ENCODE data around the gene MGMT.

MGMT gene

DNA sequence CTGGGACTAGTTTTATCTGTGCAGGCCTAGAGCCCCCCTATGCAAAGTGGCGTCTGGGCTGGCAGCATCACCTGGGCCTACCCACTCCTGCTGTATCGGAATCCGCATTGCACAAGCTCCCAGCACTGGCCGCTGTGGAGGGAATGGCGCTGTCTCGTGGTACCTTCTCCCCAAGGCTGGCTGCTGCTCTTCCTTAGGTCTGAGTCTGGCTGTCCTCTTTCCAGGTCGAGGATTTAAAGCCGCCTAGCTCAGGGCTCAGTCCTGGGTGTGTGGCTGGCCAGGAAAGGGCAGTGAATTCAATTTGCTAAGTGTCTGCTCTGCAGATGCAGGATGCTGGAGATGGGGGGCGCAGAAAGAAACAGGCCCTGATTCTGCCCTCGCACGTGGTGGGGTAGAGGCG is 44.7 kb downstream of the MGMT start:
- TF ChIP-seq EZH2 (optimal IDR thresholded peaks at IDR 0.05; ENCODE audit: low read depth, low read length) (no peak), EZH2phosphoT487 (IDR thresholded peaks at IDR 0.05; ENCODE audit: low read length) (no peak)
- TF ChIP-seq, protein P1, sequence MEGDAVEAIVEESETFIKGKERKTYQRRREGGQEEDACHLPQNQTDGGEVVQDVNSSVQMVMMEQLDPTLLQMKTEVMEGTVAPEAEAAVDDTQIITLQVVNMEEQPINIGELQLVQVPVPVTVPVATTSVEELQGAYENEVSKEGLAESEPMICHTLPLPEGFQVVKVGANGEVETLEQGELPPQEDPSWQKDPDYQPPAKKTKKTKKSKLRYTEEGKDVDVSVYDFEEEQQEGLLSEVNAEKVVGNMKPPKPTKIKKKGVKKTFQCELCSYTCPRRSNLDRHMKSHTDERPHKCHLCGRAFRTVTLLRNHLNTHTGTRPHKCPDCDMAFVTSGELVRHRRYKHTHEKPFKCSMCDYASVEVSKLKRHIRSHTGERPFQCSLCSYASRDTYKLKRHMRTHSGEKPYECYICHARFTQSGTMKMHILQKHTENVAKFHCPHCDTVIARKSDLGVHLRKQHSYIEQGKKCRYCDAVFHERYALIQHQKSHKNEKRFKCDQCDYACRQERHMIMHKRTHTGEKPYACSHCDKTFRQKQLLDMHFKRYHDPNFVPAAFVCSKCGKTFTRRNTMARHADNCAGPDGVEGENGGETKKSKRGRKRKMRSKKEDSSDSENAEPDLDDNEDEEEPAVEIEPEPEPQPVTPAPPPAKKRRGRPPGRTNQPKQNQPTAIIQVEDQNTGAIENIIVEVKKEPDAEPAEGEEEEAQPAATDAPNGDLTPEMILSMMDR (IDR thresholded peaks at IDR 0.05; ENCODE audit: low read length): no peak
- H3K9me2 ChIP-seq (replicated peaks; ENCODE audit: insufficient read depth, low read length): no peaks in the 10 kb centered on the region
- H2AFZ ChIP-seq (ENCODE audit: low read length): no peak overlapping the region
- no peaks in the 10 kb centered on the region for H3F3A ChIP-seq (ENCODE audit: insufficient read depth, low read length)
- H3K27ac ChIP-seq (ENCODE audit: low read length): no peak overlapping the region
- H3K27me3 ChIP-seq (replicated peaks; ENCODE audit: insufficient read depth, low read length): no peaks in the 10 kb centered on the region
- H3K9me3 ChIP-seq (replicated peaks; ENCODE audit: insufficient read depth, low read length): no peaks in the 10 kb centered on the region
- no peak overlapping the region for H3K4me3 ChIP-seq (ENCODE audit: low read length)
- DNase-seq: no peak
- H3K4me1 ChIP-seq (ENCODE audit: low read length): no peaks in the 10 kb centered on the region
- no peak overlapping the region for H3K4me2 ChIP-seq (ENCODE audit: low read depth, low read length)
- no peak overlapping the region for H3K9ac ChIP-seq (ENCODE audit: low read length)
- H3K36me3 ChIP-seq (replicated peaks; ENCODE audit: insufficient read depth, low read length): no peaks in the 10 kb centered on the region
- H4K20me1 ChIP-seq (ENCODE audit: insufficient read depth, low read length): no peaks in the 10 kb centered on the region
- H3K79me2 ChIP-seq (ENCODE audit: low read length): no peaks in the 10 kb centered on the region

DNA sequence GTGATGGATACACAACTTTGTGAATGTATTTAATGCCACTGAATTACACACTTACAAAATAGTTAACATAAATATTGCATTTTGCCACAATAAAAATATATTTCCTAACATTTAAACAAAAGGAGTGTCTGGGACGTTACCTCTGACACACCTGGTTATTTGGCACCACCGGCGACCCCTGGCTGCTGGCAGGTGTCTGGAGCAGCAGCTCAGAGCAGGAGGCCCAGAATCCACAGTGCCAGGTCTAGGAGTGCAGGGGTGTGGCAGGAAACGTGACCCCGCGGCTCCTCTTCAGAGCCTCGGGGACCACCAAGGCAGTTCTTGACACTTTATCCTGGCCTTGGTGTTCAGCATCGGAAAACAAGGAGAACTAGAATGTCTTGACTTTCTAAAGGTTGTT is 46.3 kb downstream of the MGMT start:
- Histone ChIP-seq H3K27me3 (replicated peaks; ENCODE audit: insufficient read depth, low read length) (no peaks in the 10 kb centered on the region), H3K79me2 (ENCODE audit: low read length) (no peaks in the 10 kb centered on the region), H3K4me3 (ENCODE audit: low read length) (no peak overlapping the region), H3K4me2 (ENCODE audit: low read depth, low read length) (no peak overlapping the region), H3K4me1 (ENCODE audit: low read length) (no peaks in the 10 kb centered on the region), H2AFZ (ENCODE audit: low read length) (no peak overlapping the region), H4K20me1 (ENCODE audit: insufficient read depth, low read length) (no peaks in the 10 kb centered on the region), H3K9ac (ENCODE audit: low read length) (no peak overlapping the region), H3K27ac (ENCODE audit: low read length) (no peak overlapping the region), H3K9me3 (replicated peaks; ENCODE audit: insufficient read depth, low read length) (no peaks in the 10 kb centered on the region), H3K36me3 (replicated peaks; ENCODE audit: insufficient read depth, low read length) (no peaks in the 10 kb centered on the region), H3K9me2 (replicated peaks; ENCODE audit: insufficient read depth, low read length) (no peaks in the 10 kb centered on the region), H3F3A (ENCODE audit: insufficient read depth, low read length) (no peaks in the 10 kb centered on the region)
- TF ChIP-seq EZH2phosphoT487 (IDR thresholded peaks at IDR 0.05; ENCODE audit: low read length) (no peak), EZH2 (optimal IDR thresholded peaks at IDR 0.05; ENCODE audit: low read depth, low read length) (no peak)
- TF ChIP-seq, protein P1 (IDR thresholded peaks at IDR 0.05; ENCODE audit: low read length): no peak
- DNase-seq: no peak

DNA sequence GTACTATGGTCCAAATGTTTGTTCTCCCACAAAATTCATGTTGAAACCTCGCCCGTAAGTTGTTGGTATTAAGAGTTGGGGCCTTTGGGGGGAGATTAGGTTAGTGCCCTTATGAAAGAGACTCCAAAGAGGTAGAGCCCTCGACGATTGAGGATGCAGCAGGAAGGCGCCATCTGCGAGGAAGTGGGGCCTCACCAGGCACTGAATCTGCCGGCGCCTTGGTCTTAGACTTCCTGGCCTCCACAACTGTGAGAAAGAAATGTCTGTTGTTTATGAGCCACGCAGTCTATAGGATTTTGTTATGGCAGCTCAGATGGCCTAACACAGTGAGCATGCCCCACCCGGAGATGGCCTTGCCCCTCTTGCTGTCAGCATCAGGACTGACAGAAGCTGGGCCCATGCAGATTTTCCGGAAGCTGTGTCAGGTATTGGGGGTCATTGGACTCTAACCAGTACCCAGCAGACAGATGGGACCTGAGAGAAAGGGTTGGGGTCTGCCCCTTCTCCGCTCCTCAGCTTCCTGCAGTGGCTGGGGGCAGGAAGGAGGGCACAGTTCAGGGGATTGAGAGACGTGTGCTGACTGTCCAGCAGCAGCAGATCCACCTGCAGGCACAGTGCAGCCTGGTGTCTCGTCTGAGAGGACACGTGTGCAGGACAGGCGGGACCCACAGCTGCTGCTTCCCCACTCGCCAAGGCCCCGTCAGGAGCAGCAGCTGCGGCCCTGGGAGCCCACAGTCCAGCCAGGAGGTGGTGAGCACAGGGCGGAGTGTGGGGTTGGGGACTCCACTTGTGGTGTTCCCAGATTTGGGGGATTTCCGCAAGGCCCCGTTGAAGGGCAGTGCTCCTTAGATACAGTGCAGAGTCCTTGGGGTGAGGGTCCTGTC is 47.8 kb downstream of the MGMT start:
- no peak overlapping the region for H3K4me3 ChIP-seq (ENCODE audit: low read length)
- no peak overlapping the region for H2AFZ ChIP-seq (ENCODE audit: low read length)
- DNase-seq: no peak
- H3K27me3 ChIP-seq (replicated peaks; ENCODE audit: insufficient read depth, low read length): no peaks in the 10 kb centered on the region
- no peaks in the 10 kb centered on the region for H3K4me1 ChIP-seq (ENCODE audit: low read length)
- H3K27ac ChIP-seq (ENCODE audit: low read length): no peak overlapping the region
- no peaks in the 10 kb centered on the region for H4K20me1 ChIP-seq (ENCODE audit: insufficient read depth, low read length)
- no peak for TF ChIP-seq EZH2 (optimal IDR thresholded peaks at IDR 0.05; ENCODE audit: low read depth, low read length)
- TF ChIP-seq, protein P1 (IDR thresholded peaks at IDR 0.05; ENCODE audit: low read length): no peak
- TF ChIP-seq EZH2phosphoT487 (IDR thresholded peaks at IDR 0.05; ENCODE audit: low read length): no peak
- no peak overlapping the region for H3K9ac ChIP-seq (ENCODE audit: low read length)
- no peaks in the 10 kb centered on the region for H3K36me3 ChIP-seq (replicated peaks; ENCODE audit: insufficient read depth, low read length)
- no peak overlapping the region for H3K4me2 ChIP-seq (ENCODE audit: low read depth, low read length)
- no peaks in the 10 kb centered on the region for H3K79me2 ChIP-seq (ENCODE audit: low read length)
- H3F3A ChIP-seq (ENCODE audit: insufficient read depth, low read length): no peaks in the 10 kb centered on the region
- no peaks in the 10 kb centered on the region for H3K9me2 ChIP-seq (replicated peaks; ENCODE audit: insufficient read depth, low read length)
- H3K9me3 ChIP-seq (replicated peaks; ENCODE audit: insufficient read depth, low read length): no peaks in the 10 kb centered on the region
